Upper lobe of left lung (tissue), 6 donors: ENCODE data around the gene STKLD1. TPM values are rescaled to one million over a fixed set of nuclear protein-coding genes. Genes with fewer than 3 reads are reported as not detected.

Source experiments
- ATAC-seq, 2 donors: fragments of 200-7000 bp; cut with Tn5 transposase; one replicate each; pipeline ENCODE4 v1.9.1; 2022; ENCODE audit warnings: mild to moderate bottlenecking in 2 of 2, moderate library complexity in 2 of 2; ENCODE audit not compliant: low FRiP score in 2 of 2
- DNase-seq, 2 donors: peaks; one replicate each; pipeline ENCODE4 v3.0.0-alpha.2; 2019 to 2020
- H3K27ac ChIP-seq, 4 donors: fragments of 200-600 bp; sonication (generic); one replicate each; pipeline ENCODE4 v1.5.1; 2016 to 2019
- H3K27me3 ChIP-seq, 4 donors: fragments of 200-600 bp; sonication (generic); one replicate each; pipeline ENCODE4 v1.5.1; 2017 to 2019
- H3K36me3 ChIP-seq, 4 donors: fragments of 200-600 bp; sonication (generic); one replicate each; pipeline ENCODE4 v1.5.1; 2016 to 2019
- H3K4me1 ChIP-seq, 4 donors: fragments of 200-600 bp; sonication (generic); one replicate each; pipeline ENCODE4 v1.5.1; 2018 to 2019
- H3K4me3 ChIP-seq, 4 donors: fragments of 200-600 bp; sonication (generic); one replicate each; pipeline ENCODE4 v1.5.1; 2017 to 2019; ENCODE audit warnings: mild to moderate bottlenecking in 2 of 4, moderate library complexity in 1 of 4
- H3K9me3 ChIP-seq, 4 donors: fragments of 200-600 bp; sonication (generic); one replicate each; pipeline ENCODE4 v1.5.1; 2018 to 2019
- EP300 ChIP-seq, 4 donors: sonication (generic); formaldehyde crosslinking; IDR thresholded peaks; one replicate each; pipeline ENCODE4 v1.5.1; 2017; ENCODE audit warnings: antibody characterized with exemption in 4 of 4, control low read depth in 2 of 4
- POLR2A ChIP-seq, 4 donors: fragments of 450-650 bp; IDR thresholded peaks; one replicate each; pipeline ENCODE4 v1.5.1; 2016 to 2017; ENCODE audit warnings: antibody characterized with exemption in 4 of 4, mild to moderate bottlenecking in 2 of 4
- POLR2AphosphoS5 ChIP-seq, 2 donors: sonication (generic); formaldehyde crosslinking; IDR thresholded peaks; one replicate each; pipeline ENCODE4 v1.5.1; 2017; ENCODE audit warnings: antibody characterized with exemption in 2 of 2
- WGBS, 2 donors: methylation state at CpG; one replicate each; pipeline ENCODE4 v1.1.5; 2017 to 2018; 5-methylcytosine and 5-hydroxymethylcytosine counted together
- total RNA-seq, 6 donors: library from RNA; depleted of rRNA in 4 of 6; stranded (reverse); fragments of >200 nt in 4 of 6; gene quantifications; one replicate each; pipeline versions ENCODE4 v1.1.0 to v1.2.1, GENCODE V29; 2016 to 2021
- TF ChIP-seq, protein P1 (sequence below), 6 experiments: fragments of 450-650 bp in 4 of 6; fragments of 200-600 bp in 2 of 6; sonication (generic) in 2 of 6; IDR thresholded peaks; one replicate each; pipeline ENCODE4 v1.5.1; 2016 to 2019; ENCODE audit warnings: antibody characterized with exemption in 6 of 6
- donor health status: DM: no; HTN: no; CAD: no; lungs with moderate emphysema.
- donor health status: DM: no; HTN: yes; CAD: no; lungs with severe emphysema.

The STKLD1 gene
- total RNA-seq, 6 donors from 2014 or later: 0.59 to 3.1 (median 1.6) TPM; not detected in 2

- H3K36me3 ChIP-seq: peaks cover 0 to 4% (median 0%) of the 10 kb centered on the region in 4 donors
- no peaks in the 10 kb centered on the region for H3K27me3 ChIP-seq
- no peak for TF ChIP-seq POLR2A (IDR thresholded peaks at IDR 0.05)
- no peak for TF ChIP-seq POLR2AphosphoS5 (IDR thresholded peaks at IDR 0.05)
- TF ChIP-seq, protein P1, sequence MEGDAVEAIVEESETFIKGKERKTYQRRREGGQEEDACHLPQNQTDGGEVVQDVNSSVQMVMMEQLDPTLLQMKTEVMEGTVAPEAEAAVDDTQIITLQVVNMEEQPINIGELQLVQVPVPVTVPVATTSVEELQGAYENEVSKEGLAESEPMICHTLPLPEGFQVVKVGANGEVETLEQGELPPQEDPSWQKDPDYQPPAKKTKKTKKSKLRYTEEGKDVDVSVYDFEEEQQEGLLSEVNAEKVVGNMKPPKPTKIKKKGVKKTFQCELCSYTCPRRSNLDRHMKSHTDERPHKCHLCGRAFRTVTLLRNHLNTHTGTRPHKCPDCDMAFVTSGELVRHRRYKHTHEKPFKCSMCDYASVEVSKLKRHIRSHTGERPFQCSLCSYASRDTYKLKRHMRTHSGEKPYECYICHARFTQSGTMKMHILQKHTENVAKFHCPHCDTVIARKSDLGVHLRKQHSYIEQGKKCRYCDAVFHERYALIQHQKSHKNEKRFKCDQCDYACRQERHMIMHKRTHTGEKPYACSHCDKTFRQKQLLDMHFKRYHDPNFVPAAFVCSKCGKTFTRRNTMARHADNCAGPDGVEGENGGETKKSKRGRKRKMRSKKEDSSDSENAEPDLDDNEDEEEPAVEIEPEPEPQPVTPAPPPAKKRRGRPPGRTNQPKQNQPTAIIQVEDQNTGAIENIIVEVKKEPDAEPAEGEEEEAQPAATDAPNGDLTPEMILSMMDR (IDR thresholded peaks at IDR 0.05): no peak
- TF ChIP-seq EP300 (IDR thresholded peaks at IDR 0.05): no peak
- H3K4me1 ChIP-seq: peaks cover 19 to 40% (median 24%) of the 10 kb centered on the region in 4 donors
- H3K4me3 ChIP-seq: no peak overlapping the region
- 61 to 65% methylated on average over 5 of the region's 5 CpGs for WGBS, 2 donors
- H3K27ac ChIP-seq: no peak overlapping the region
- ATAC-seq (no peak), DNase-seq (no peak)
- no peaks in the 10 kb centered on the region for H3K9me3 ChIP-seq
Observed at GRCh38 chr9:133420392-133420827, 44.2 kb downstream of the STKLD1 start.

DNA sequence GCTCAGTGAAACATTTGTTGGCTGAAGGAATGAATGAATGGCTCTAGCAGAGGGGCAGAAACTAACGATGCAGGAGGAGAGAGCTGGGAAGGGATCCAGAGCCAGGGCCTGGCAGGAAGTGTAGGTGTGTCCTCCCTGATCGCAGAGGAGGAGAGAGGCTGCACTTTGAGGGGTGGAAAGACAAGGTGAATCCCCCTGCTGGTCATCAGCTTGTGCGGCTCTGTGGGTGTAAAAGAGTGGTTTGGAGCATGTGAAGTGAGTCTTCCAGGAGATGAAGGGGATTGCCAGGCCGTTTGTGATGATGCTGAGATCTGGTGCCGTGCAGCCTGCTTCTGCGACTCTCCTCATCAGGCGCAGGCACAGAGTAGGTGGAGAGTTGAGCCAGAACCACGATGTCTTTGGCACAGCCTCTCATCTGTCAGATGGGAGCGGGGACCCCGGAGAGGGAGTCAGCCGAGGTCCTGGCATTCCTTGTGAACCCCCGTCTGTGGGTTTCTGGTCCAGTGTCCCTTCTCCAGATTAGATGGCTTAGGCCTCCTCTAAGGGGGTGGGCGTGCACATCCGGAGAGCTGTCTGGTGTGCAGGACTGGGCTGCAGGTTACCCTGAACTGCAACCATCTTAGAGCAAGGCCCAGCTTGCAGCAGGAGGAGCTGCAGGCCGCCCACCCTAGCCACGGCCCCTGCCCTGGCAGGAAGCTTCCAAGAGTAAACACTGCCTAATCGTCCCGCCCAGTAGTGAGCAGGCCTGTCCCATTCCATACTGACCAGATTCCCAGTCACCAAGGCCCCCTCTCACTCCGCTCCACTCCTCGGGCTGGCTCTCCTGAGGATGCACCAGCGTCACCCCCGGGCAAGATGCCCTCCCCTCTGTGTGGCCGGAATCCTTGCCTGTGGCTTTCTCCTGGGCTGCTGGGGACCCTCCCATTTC, 45.7 kb downstream of the STKLD1 start, which contains the start of gene ADAMTS13:
ADAMTS13 (plus strand) TSS at position 753 of the 928 bp plus-strand sequence; CDS start at position 830, 77 bp downstream.
- ATAC-seq (no peak), DNase-seq (no peak)
- H3K36me3 ChIP-seq: no peaks in the 10 kb centered on the region
- no peak for TF ChIP-seq EP300 (IDR thresholded peaks at IDR 0.05)
- no peak for TF ChIP-seq POLR2AphosphoS5 (IDR thresholded peaks at IDR 0.05)
- TF ChIP-seq, protein P1 (IDR thresholded peaks at IDR 0.05): no peak
- no peak for TF ChIP-seq POLR2A (IDR thresholded peaks at IDR 0.05)
- H3K27ac ChIP-seq: peak within 1 kb of the TSS in 1 of 4 donors; percentile 16
- H3K4me3 ChIP-seq: no peak within 1 kb of the TSS
- 32 to 49% methylated on average over 16 to 23 of the region's 23 CpGs for WGBS, 2 donors
- peaks cover 9 to 25% (median 11%) of the 10 kb centered on the region in 4 donors for H3K4me1 ChIP-seq
- H3K9me3 ChIP-seq: no peaks in the 10 kb centered on the region
- no peaks in the 10 kb centered on the region for H3K27me3 ChIP-seq

- WGBS, 2 donors: 29 to 36% methylated on average over 3 of the region's 3 CpGs
- TF ChIP-seq POLR2A (IDR thresholded peaks at IDR 0.05): no peak
- TF ChIP-seq, protein P1 (IDR thresholded peaks at IDR 0.05): no peak
- TF ChIP-seq EP300 (IDR thresholded peaks at IDR 0.05): no peak
- no peak for TF ChIP-seq POLR2AphosphoS5 (IDR thresholded peaks at IDR 0.05)
- no peak for DNase-seq
Observed at GRCh38 chr9:133423216-133423615, 47.0 kb downstream of the STKLD1 start.

DNA sequence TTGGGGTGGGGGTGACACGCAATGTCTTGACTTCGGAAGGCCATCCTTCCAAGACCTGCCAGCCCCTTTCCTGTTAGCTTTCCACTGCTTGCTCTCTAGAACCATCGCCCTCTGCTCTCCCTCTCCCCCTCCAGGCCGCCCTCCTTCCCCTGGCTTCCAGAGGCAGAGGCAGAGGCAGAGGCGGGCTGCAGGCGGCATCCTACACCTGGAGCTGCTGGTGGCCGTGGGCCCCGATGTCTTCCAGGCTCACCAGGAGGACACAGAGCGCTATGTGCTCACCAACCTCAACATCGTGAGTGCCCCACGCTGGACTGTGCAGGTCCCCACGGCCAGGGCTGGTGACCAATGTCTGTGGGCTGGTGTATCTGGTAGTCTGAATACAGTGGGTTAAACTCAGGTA, 48.0 kb downstream of the STKLD1 start:
- TF ChIP-seq EP300 (IDR thresholded peaks at IDR 0.05): no peak
- no peak for TF ChIP-seq POLR2AphosphoS5 (IDR thresholded peaks at IDR 0.05)
- TF ChIP-seq, protein P1 (IDR thresholded peaks at IDR 0.05): no peak
- TF ChIP-seq POLR2A (IDR thresholded peaks at IDR 0.05): no peak
- ATAC-seq: no peak
- no peak overlapping the region for H3K4me3 ChIP-seq
- DNase-seq: no peak
- 92 to 98% methylated on average over 11 to 12 of the region's 12 CpGs for WGBS, 2 donors
- no peaks in the 10 kb centered on the region for H3K9me3 ChIP-seq
- H3K27me3 ChIP-seq: peaks cover 0 to 9% (median 3%) of the 10 kb centered on the region in 4 donors
- H3K27ac ChIP-seq: no peak overlapping the region
- peaks cover 5 to 25% (median 15%) of the 10 kb centered on the region in 4 donors for H3K4me1 ChIP-seq
- no peaks in the 10 kb centered on the region for H3K36me3 ChIP-seq

More at GRCh38 chr9:133423216-133423615, 47.0 kb downstream of the STKLD1 start:
- H3K4me3 ChIP-seq: no peak overlapping the region
- peak overlapping the region in 1 of 4 donors; percentile 16 for H3K27ac ChIP-seq
- H3K4me1 ChIP-seq: peaks cover 7 to 21% (median 9%) of the 10 kb centered on the region in 4 donors
- ATAC-seq: no peak
- no peaks in the 10 kb centered on the region for H3K9me3 ChIP-seq
- peaks cover 0 to 3% (median under 1%) of the 10 kb centered on the region in 4 donors for H3K27me3 ChIP-seq
- H3K36me3 ChIP-seq: no peaks in the 10 kb centered on the region
